Hematopoietic multipotent progenitor cell treated with erythropoietin and hydrocortisone succinate and interleukin-3 and kit ligand, for 6 days (in vitro differentiated cells): ENCODE measurements around the gene FAHD1.
"Not testable (repeated sequence)": the region's sequence is repeated elsewhere in the genome, so short reads cannot be mapped to it uniquely, and the experiment has no call there.

ENCODE experiments used
- DNase-seq: peaks from one replicate; pipeline ENCODE4 v3.0.0-alpha.2; 2015

The FAHD1 gene

DNA sequence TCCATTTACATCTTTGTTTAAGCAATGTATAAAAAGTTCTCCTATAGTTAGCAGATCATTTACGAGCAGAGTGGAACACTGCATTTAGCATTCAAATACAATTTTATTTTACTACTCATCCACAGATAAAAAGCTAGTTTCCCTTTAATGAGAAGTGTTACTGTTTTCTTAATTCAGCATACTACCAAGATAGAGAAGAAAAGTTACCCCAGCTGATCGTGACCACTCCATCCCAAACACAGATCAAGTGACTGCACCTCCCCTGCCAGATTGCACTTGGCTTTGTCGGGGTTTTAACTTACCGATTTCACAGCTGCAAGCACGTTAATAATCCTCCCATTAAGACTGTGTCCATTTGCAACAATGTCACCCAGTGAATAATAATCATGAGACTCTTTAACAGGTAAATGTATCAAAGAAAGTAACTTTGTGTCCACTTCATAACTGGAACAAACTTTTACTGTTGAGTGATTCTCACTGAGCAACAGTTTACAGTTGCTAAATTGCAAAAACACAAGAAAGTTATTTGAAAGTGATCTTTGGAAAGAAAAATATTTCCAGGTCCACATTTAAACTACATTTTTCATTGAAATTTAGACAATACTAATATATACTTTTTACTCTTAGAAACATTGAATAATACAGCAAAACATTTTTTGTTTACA lies 30.6 kb downstream of the FAHD1 start:
- no peak for DNase-seq

- no peak for DNase-seq
These were observed 31.3 kb downstream of the FAHD1 start for GRCh38 chr16:1858189-1858865.

- DNase-seq, result peak; percentile 72
These were observed 32.6 kb downstream of the FAHD1 start for GRCh38 chr16:1859650-1860049.

DNA sequence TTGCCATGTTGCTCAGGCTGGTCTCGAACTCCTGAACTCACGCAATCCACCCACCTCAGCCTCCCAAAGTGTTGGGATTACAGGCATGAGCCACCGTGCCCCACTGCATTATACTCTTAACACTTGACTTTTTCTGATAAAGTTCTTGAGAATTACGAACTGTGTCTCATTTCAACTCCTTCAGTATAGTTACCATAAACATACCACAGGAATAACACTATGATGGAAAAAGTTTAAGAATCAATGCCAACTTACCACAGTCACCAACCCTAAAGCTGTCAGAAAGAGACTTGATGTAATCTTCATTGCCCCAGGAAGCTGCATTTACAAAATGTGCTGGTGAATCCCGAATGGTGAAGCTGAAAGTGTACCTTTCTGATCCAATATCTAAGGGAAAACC lies 34.7 kb downstream of the FAHD1 start:
- DNase-seq, result no peak

DNA sequence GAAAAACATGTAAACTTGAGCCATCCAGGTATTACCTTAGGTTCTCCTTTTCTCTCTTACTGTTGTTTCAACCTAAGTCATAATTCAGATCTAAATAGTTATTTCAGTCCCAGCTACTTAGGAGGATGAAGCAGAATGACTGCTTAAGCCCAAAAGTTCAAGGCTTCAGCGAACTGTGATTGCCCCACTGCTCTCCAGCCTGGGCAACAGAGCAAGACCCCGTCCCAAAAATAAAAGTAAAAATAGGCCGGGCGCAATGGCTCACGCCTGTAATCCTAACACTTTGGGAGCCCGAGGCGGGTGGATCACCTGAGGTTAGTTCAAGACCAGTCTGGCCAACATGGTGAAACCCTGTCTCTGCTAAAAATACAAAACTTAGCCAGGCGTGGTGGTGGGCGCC lies 35.4 kb downstream of the FAHD1 start:
- no peak for DNase-seq

- peak; percentile 75 for DNase-seq
These were observed 36.9 kb downstream of the FAHD1 start for GRCh38 chr16:1863681-1864460.

- DNase-seq, result no peak
These were observed 39.1 kb downstream of the FAHD1 start for GRCh38 chr16:1865902-1866690.

DNA sequence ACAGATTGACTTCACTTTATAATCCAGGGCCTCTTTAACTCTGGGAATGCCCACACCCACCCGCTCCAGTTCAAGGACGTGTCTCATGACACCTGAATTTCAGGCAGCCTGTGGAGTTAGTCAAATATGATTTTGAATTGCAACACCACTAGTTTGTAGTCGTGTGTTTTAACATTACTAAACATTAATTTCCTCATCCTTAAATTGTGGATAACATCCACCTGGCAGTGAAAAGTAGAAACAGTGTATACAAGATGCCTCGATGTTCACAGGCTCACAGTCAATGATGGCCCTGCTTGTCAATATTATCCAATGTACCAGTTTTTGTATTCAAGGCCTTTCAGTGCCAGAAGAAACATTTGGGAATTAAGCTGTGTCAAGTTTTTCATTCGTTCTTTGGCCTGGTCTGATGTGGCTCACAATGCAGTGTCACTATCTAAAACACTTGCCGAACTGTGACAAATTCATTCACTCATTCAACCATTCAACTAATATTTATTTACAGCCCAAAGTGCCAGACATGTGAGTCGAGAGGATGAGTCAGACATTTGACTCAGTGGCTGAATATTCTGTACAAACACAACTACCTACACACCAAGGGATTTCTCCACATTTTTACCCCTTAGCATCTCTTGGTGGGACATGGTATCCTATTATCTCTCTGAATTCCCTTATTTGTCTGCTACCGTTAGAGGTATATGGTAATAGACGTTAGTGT lies 43.5 kb downstream of the FAHD1 start:
- no peak for DNase-seq

GRCh38 chr16:1871974-1872635 lies 45.1 kb downstream of the FAHD1 start, which contains the start of gene MEIOB:
TSS of gene MEIOB (minus strand) at chr16:1872164. CDS start at chr16:1868175, 3,989 bp downstream.
- DNase-seq, result peak; percentile 74

- no peak for DNase-seq
These were observed 47.8 kb downstream of the FAHD1 start for GRCh38 chr16:1874854-1875253.

DNA sequence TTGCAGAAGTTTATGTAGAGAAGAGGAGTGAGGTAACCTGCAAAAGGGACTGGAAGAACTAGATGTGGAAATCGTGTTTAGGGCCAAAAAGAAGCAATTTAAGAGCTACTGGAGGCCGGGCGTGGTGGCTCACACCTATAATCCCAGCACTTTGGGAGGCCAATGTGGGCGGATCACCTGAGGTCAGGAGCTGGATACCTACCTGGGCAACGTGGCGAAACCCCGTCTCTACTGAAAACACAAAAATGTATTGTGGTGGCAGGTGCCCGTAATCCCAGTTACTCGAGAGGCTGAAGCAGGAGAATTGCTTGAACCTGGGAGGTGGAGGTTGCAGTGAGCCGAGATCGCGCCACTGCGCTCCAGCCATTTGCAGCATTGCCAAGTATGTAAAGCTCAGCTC lies 49.1 kb downstream of the FAHD1 start:
- DNase-seq, result not testable (repeated sequence)

GRCh38 chr16:1876468-1876867 lies 49.5 kb downstream of the FAHD1 start:
- DNase-seq, result no peak

DNA sequence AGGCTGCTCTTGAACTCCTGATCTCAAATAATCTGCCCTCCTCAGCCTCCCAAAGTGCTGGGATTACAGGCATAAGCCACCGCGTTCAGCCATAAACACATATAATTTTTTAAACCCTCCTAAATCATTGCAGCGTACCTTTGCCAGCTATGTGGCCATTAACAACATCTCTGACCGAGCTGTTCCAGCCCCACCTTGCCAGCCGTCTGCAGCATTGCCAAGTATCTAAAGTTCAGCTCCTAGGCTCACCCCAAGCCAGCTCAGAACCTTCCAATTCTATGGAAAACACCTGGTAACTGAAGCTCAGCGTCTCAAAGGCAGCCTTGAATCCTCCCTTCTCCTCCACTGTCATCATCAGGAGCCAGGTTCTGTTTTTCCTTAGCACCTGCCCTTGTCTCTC lies 50.1 kb downstream of the FAHD1 start:
- no peak for DNase-seq

DNA sequence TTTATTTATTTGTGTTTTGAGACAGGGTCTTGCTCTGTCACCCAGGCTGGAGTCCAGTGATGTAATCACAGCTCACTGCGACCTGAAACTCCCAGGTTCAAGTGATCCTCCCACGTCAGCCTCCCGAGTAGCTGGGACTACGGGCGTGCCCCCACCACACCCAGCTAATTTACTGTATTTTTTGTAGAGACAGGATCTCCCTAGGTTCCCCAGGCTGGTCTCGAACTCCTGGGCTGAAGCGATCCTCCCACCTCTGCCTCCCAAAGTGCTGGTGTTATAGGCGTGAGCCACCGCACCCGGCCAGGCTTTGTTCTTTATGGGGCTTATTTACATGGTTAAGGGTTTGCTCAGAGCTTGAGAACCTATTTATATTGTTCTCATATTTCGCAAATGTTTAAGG lies 50.8 kb downstream of the FAHD1 start:
- no peak for DNase-seq

DNA sequence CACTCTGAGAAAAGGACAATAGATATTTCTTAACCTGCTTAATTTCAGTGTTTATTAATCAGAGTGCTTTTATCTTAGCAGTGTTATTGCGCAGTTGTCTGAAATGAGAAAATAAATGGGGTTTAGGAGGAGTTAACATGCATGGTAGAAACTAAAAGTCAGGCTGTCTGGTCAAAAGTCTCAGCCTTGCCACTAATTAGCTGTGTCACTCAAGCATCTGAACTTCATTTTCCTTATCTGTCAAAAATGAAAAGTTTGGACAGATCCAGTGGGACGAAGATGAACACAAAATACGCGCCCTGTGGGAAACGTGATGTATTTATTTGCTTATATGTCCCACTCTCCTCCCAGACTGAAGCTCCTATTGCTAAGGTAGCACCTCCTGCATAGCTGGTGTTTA lies 51.2 kb downstream of the FAHD1 start:
- DNase-seq, result no peak
